ENCODE measurements around the gene OXCT1.
A peak's percentile ranks its signal among the peaks of the same experiment; 100 is the strongest.
"Not testable (repeated sequence)": the region's sequence is repeated elsewhere in the genome, so short reads cannot be mapped to it uniquely, and the experiment has no call there.

OXCT1 gene

GRCh38 chr5:41852293-41852692 is 17.9 kb downstream of the OXCT1 start:
- Mint-ChIP-seq H3K9me3 (peaks cover 12% of the 10 kb centered on the region), H3K4me1 (no peaks in the 10 kb centered on the region), H3K27me3 (ENCODE audit: low read depth) (no peaks in the 10 kb centered on the region), H3K4me3 (no peak overlapping the region), H3K36me3 (ENCODE audit: low read depth) (peaks cover 41% of the 10 kb centered on the region), H3K27ac (no peak overlapping the region)
- TF ChIP-seq CTCF (IDR thresholded peaks at IDR 0.05; ENCODE audit: unreplicated experiment in 3 of 3): no peak

GRCh38 chr5:41851116-41851515 is 19.1 kb downstream of the OXCT1 start:
- TF ChIP-seq CTCF (IDR thresholded peaks at IDR 0.05; ENCODE audit: unreplicated experiment in 3 of 3): no peak
- Mint-ChIP-seq H3K9me3 (peaks cover 12% of the 10 kb centered on the region), H3K4me1 (no peaks in the 10 kb centered on the region), H3K27ac (no peak overlapping the region), H3K4me3 (no peak overlapping the region), H3K27me3 (ENCODE audit: low read depth) (no peaks in the 10 kb centered on the region), H3K36me3 (ENCODE audit: low read depth) (peaks cover 46% of the 10 kb centered on the region)

GRCh38 chr5:41848983-41849382 is 21.2 kb downstream of the OXCT1 start:
- TF ChIP-seq CTCF (IDR thresholded peaks at IDR 0.05; ENCODE audit: unreplicated experiment in 3 of 3): no peak
- H3K36me3 Mint-ChIP-seq (ENCODE audit: low read depth): peaks cover 45% of the 10 kb centered on the region
- H3K27ac Mint-ChIP-seq: no peak overlapping the region

GRCh38 chr5:41845751-41846150 is 24.5 kb downstream of the OXCT1 start:
- H3K36me3 Mint-ChIP-seq (ENCODE audit: low read depth): peaks cover 26% of the 10 kb centered on the region
- not testable (repeated sequence) for H3K27me3 Mint-ChIP-seq (ENCODE audit: low read depth); H3K4me1 Mint-ChIP-seq; H3K9me3 Mint-ChIP-seq; H3K4me3 Mint-ChIP-seq; H3K27ac Mint-ChIP-seq

More at GRCh38 chr5:41848983-41849382, 21.2 kb downstream of the OXCT1 start:
- Mint-ChIP-seq H3K9me3 (peaks cover 12% of the 10 kb centered on the region), H3K4me3 (no peak overlapping the region), H3K27me3 (ENCODE audit: low read depth) (no peaks in the 10 kb centered on the region), H3K4me1 (no peaks in the 10 kb centered on the region)

GRCh38 chr5:41844502-41844901 is 25.7 kb downstream of the OXCT1 start:
- TF ChIP-seq CTCF (IDR thresholded peaks at IDR 0.05; ENCODE audit: unreplicated experiment in 3 of 3): no peak
- Mint-ChIP-seq H3K9me3 (peaks cover 5% of the 10 kb centered on the region), H3K27me3 (ENCODE audit: low read depth) (no peaks in the 10 kb centered on the region), H3K4me1 (peaks cover 4% of the 10 kb centered on the region), H3K36me3 (ENCODE audit: low read depth) (peaks cover 16% of the 10 kb centered on the region), H3K27ac (no peak overlapping the region), H3K4me3 (no peak overlapping the region)

GRCh38 chr5:41843456-41844370 is 26.5 kb downstream of the OXCT1 start:
- peak; percentile 67 to 85 (median 84) for TF ChIP-seq CTCF (IDR thresholded peaks at IDR 0.05; ENCODE audit: unreplicated experiment in 3 of 3)
- H3K27me3 Mint-ChIP-seq (ENCODE audit: low read depth): no peaks in the 10 kb centered on the region
- no peak overlapping the region for H3K27ac Mint-ChIP-seq
- H3K9me3 Mint-ChIP-seq: no peaks in the 10 kb centered on the region
- H3K4me1 Mint-ChIP-seq: peaks cover 4% of the 10 kb centered on the region
- no peak overlapping the region for H3K4me3 Mint-ChIP-seq
- peaks cover 8% of the 10 kb centered on the region for H3K36me3 Mint-ChIP-seq (ENCODE audit: low read depth)

All from nephron (organoid).